TTC549 (cell line): ENCODE measurements around the gene OTUD5.
"Not testable (repeated sequence)": the region's sequence is repeated elsewhere in the genome, so short reads cannot be mapped to it uniquely, and the experiment has no call there.

Experiments used
- FAIRE-seq: peaks from 2 replicates; lab custom pipeline; 2012; peaks lifted over from hg19 to GRCh38; lab: Jason Lieb, UNC

OTUD5 gene, protein sequence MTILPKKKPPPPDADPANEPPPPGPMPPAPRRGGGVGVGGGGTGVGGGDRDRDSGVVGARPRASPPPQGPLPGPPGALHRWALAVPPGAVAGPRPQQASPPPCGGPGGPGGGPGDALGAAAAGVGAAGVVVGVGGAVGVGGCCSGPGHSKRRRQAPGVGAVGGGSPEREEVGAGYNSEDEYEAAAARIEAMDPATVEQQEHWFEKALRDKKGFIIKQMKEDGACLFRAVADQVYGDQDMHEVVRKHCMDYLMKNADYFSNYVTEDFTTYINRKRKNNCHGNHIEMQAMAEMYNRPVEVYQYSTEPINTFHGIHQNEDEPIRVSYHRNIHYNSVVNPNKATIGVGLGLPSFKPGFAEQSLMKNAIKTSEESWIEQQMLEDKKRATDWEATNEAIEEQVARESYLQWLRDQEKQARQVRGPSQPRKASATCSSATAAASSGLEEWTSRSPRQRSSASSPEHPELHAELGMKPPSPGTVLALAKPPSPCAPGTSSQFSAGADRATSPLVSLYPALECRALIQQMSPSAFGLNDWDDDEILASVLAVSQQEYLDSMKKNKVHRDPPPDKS

DNA sequence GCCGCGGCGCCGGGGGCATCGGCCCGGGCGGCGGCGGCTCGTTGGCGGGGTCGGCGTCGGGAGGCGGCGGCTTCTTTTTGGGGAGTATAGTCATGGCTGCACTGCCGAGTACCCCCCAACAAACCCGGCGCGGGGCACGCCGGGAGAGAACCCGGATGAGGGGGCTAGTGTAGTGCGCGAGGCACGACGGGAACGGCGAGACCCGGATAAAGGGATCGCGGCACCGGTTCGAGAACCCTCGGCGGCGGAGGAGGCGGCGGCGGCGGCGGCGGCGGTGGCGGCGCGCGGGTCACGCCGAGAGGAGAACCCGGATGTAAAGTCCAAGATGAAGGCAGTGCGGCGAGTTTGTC, at the start of gene OTUD5:
Gene OTUD5 (minus strand): TSS at position 131 of the 350 bp plus-strand sequence. CDS start 37 bp downstream, at position 94.
- no peak for FAIRE-seq

DNA sequence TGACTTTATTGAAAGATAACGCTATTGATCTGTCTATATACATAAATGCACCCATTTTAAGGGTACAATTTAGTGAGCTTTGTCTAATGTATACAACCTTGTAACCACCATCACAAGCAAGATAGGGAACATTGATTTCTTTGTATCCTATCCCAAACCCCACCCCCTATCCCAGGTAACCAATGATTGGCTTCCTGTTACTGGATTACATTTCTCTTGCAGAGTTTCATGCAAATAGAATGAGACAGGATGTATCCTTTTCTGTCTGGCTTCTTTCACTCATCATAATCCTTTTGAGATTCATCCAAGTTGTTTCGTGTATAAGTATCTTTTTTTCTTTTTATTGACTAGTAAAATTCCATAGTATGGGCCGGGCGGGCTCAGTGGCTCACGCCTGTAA, 46.3 kb upstream of the OTUD5 start:
- no peak for FAIRE-seq

DNA sequence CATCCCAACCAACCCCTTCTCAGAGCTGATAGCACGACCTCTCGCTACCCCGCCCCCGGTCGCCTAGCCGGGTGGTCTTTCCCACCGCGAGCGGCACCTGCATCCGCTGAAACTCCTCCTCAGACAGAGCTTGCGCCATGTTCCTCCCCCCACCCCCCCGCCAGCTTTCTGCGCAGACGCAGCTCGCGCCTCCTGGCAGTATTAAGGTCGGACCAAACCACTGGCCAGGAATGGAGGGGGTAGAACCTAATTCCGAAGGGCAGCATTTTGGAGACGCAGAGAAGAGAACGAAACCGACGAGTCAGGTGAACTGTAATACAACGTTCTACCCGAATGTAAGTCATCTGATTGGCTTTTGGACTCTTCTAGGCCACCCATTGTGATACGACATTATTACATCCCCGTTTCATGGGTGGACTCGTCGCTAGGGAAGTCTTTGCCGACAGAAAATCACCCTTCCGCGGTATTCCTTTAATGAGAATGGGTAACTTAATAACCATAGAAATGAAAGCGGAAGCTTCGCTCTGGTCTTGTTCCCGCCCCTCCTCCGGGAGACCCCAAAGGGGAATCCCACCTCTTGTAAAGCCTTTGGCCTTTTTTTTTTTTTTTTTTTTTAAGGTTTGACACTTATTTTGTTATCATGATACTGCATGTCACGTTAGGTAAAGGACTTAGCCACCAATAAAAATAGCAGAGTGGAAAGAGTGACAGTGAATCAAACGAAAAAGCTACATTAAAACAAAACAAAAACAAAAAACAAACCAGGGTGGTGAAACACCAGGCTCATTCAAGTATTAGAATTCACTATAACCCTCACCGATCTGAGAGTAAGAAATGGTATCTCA, 44.9 kb upstream of the OTUD5 start, which contains the start of gene GRIPAP1:
Gene GRIPAP1 (minus strand): TSS at position 174 of the 845 bp plus-strand sequence. CDS start 35 bp downstream, at position 139.
- peak; percentile 79 for FAIRE-seq

DNA sequence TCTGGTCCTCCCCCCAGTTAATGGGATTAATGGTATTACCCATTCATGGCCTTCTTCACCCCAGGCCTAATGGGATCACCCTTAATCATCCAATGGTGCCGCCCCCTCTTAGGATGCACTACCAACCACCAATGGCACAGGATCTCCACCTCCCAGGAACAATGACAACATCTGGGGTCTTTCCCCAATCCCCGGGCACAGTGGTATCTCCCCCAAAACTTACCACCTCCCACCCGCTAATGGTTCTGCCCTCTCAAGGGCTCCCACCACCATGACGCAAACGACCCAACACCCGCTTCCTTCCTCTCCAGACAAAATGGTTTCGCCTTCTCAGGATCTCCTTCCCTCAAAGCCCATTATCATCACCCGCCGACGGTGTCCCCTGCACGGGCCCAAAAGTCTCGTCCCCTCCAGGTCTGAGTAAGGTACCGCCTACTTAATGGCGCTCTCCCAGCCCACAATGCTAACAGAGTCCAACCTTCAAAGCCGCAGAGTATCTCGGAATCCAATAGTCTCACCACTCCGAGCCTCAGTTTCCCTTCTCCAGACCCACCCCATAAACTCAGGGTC, 44.2 kb upstream of the OTUD5 start:
- no peak for FAIRE-seq

DNA sequence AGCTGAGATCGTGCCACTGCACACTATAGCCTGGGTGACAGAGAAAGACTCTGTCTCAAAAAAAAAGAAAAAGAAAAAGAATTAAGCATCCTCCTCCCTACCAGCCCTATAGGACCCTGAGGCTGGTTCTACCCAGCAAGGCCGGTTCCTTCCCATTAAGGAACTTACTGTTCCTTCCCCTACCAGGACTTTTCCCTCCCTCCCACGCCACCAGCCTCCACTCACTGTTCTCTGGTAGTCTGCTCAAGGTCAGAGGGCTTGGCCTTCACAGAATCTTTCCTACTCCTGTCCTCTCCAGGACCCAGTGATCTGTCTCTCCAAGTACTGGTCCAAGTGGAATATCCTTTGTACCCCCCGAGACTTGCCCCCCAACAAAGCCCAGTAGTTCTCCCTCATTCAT, 43.2 kb upstream of the OTUD5 start:
- no peak for FAIRE-seq

DNA sequence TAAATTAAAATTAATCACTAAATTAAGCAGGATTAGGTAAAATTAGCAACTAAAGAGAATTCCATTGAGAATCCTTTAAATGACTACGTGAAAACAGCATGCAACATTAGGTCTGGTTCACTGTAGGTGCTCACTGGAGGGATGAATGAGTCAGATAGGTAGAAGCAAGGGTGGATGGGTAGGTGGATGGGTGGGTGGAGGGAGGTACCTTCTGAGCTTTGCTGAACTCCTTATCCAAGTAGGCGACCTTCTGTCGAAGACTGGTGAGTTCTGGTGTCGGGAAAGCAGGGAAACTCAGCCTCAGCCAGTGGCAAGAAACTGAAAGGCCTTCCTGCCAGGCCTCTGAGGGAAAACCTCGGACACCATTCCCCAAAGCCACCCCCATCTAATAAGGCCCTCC, 41.6 kb upstream of the OTUD5 start:
- no peak for FAIRE-seq

DNA sequence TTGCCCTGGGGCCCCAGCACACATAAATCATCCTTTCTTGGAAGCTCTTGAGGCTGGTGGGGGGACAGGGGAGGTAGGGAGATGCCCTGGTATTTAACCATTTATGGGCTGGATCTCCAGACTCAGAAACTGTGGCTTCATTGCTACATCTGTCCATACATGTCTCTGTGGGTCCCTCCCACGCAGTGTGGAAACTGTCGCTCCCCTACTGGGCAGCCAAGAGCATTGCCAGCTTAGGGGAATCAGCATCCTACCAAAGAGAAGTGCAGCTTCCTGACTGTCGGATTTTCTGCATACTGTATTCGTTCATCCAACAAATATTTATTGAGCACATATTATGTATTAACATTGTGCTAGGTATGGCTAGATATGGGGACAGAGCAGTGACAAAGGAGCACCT, 41.0 kb upstream of the OTUD5 start:
- FAIRE-seq, result no peak

DNA sequence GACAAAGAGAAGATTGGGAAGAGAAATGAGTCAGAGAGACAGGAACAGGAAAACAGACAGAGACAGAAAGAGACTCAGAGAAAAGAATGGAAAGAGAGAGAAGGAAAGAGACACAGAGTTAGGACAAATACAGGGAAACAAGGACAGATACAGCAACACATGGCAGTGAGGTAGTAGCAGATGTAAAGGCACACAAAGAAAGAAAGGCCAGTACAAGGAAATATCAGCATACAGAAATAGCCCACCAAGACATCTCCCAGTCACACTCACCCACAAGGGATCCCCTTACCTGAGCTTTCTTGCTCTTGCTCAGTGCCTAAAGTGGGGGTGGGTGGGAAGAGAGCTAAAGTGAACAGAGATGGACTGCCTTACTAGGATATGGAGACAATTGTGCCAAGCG, 40.5 kb upstream of the OTUD5 start:
- no peak for FAIRE-seq

DNA sequence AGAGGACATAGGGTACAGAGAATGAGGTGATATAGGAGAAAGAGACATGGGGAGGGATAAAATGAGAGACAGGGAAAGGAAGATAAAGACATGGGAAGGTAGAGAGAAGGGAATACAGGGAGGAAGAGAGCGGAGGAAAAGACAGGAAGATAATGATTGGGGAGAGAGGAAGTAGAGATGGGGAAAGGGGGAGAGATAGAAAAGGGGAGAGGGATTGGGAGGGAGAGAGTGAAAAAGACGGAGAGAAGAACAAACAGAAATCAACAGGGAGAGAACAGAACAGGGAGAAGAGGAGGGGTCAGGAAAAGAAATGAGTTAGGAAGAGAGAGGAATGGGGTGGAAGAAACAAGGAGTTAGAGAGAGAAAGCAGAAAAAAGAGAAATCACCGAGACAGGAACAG, 40.0 kb upstream of the OTUD5 start:
- no peak for FAIRE-seq

DNA sequence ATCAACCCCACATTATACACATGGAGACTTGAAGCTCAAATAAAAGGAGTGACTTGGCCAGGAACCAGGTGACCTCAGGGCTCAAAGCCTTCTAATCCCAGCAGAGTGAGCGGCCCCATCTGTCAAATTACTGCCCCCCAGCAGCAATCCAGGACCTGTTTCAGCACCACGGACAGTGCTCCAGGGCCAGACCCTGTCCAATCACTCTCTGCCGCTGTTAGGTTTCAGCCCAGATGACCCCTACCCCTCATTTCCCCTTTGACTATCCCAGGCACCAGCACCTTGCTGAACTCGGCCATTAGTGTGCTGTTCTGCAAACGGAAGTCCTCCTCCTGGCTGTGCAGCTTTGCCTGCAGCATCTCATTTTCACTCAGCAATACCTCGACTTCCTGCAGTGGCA, 39.6 kb upstream of the OTUD5 start:
- FAIRE-seq, result no peak

DNA sequence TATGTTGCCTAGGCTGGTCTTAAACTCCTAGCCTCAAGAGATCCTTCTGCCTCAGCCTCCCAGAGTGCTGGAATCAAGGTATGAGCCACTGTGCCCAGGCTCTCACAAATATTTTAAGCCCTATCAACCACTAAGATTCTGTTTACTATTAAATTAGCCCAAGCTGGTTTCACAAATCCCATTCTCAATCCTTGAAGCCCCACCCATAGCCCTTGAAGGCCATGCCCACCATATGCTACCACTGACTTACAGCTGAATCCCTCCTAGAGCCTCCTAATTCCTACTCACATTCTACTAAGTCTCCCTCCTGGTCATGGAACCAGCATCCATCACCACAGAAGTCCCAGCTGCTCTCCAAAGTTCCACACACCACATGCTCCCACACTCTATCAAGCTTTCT, 34.9 kb upstream of the OTUD5 start:
- no peak for FAIRE-seq

DNA sequence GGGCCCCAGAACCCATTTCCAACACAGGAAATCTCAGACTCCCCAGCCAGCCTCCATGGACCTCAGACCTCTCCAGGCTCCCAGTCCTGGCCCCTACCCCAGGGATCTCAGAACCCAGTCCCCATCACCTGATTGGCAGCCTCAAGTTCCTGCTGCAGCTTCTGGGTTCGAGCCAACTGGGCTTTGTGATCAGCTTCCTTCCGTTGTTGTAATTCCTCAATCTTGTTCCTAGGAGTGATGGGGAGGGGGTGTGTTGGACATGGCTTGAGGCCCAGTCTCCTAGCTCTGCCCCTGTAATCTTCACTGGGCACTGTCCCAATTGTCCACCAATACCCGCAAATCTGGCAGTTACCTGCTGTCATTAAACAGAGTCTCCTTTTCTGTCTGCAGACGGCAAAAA, 32.1 kb upstream of the OTUD5 start:
- FAIRE-seq, result no peak

DNA sequence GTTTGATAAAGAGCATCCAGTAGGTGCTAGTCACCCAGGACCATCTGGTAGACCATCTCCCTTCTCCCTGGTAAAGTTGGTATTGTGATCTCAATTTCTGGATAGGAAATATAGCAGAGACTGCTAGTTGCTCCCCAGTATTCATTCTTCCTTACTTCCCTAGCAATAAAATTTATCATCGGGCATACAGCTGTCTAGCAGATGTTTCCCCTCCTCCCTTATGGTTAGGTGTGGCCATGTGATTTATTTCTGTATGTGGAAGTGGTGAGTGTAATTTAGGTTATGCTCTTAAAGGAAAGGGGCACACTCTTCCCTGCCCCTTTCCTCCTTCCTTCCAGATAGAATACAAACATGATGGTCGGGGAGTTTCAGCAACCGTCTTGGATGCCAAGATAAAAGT, 26.5 kb upstream of the OTUD5 start:
- FAIRE-seq, result no peak

DNA sequence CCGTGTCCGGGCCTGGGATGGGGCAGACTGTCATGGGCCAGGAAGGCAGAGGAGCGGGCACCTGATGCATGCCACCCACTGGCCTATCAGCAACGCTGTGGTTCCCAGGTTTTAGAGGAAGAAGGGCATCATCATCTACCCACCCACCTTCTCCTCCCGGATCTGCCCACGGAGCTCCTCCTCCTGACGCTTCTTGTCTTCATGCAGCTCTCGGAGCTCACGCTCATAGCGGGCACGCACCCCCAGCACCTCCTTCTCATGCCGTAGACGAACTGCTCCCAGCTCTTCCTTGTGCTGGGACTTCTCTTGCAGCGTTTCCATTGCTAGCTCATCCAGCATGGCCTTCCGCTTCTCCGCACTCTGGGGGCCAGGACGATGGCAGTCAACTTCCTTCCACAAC, 25.7 kb upstream of the OTUD5 start:
- no peak for FAIRE-seq

DNA sequence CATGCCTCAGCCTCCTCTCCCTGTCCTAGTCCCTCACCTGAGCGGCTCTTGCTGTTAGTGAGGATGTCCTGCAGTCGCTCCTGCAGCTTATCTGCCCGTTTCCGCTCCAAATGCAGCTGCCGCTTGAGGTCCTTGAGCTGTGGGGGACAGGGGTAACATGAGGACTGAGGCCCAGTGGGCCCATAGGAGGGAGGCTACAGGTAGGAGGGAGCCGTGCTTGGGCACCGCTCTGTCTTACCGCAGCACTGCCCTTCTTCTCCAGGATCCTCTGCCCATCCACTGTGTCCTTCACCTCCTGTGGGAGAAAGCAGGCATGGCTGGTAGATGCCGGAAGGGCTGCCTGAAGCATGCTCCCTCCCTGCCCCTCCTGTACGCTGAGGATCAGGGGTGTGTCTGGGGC, 23.8 kb upstream of the OTUD5 start:
- no peak for FAIRE-seq

DNA sequence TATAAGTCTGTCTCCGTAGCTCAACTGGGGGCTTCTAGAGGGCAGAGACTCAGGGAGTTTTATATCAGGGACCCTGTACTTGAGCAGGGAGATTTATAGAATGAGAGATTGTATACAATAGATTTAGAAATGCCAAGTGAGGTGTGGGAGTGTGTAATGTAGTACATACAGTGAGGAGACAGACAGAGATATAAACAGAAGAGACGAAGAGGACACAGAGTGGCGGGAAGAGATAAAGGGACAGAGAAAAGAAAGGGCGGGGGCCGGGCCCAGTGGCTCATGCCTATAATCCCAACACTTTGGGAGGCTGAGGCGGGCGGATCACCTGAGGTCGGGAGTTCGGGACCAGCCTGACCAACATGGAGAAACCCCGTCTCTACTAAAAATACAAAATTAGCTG, 22.9 kb upstream of the OTUD5 start:
- not testable (repeated sequence) for FAIRE-seq

DNA sequence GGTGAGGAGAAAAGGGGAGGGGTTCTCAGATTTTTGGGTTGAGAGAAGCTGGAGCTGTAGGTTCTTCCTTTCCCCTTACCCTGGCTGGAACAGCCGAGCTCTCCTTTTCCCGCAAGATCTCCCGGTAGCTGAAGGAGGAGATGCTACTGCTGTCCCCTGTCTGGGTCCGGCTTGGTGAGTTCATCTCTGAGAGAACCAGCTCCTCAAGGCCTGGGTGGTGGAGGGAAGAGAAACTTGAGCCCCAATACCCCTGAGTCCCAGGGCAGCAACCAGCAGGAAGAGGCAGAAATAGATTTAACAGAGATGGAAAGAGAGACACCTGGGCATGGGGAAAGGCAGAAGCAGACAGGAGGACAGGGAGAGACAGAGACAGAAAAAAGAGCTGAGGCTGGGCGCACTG, 20.8 kb upstream of the OTUD5 start:
- FAIRE-seq, result no peak

DNA sequence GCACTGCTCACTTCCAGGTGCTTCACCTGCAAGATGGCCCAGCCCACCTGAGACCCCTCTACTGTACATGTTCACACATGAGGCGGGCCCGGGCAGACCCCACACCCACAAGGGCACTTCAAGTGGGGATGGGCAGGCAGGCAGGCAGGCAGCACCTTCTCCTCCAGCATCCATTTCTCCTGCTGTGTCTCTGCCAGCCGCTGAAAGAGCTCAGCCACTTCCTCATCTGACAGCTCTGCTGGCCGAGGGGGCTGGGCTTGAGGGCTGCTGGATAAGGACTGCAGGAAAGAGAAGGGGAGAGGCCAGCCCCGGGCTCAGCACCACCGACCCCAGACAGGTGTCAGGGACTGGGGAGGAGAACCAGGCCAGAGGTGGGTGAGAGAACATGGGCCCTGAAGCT, 18.7 kb upstream of the OTUD5 start:
- FAIRE-seq, result no peak

DNA sequence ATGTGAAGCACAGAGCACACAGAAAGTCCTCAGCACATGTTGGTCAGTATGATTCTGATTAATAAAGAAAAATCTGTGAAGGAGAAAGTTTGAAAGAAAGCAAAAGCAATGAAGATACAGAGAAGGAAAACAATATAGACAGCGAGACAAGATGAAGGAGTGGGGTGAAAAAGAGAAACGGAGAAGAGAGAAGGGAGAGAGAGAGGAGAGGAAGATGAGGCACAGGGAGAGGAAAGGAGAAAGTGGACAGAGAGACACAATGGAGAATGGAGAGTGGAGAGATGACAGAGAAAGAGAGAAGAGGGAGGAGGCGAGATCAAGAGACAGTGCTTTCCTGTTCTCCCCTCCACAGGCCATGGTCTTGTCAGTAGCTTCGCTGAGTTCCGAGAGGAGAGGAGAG, 18.1 kb upstream of the OTUD5 start:
- FAIRE-seq, result no peak

DNA sequence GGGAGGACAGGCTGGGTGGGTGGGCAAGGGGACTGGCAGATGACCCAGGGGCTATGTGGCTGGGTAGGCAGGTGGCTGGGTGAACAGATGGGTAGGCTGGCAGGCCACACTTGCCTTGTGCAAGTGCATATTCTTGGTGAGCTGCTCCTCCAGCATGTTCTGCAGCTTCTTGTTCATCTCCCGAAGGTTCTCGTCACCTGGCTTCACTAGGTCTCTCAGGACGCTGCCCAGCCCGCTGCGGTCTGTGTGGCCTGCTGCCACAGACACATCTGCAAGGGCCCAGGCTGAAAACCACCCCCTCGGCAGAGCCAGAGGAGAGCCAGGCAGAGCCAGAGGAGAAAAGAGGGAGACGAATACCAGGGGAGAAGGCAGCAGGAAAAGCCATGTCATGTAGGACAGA, 17.6 kb upstream of the OTUD5 start:
- FAIRE-seq, result no peak

DNA sequence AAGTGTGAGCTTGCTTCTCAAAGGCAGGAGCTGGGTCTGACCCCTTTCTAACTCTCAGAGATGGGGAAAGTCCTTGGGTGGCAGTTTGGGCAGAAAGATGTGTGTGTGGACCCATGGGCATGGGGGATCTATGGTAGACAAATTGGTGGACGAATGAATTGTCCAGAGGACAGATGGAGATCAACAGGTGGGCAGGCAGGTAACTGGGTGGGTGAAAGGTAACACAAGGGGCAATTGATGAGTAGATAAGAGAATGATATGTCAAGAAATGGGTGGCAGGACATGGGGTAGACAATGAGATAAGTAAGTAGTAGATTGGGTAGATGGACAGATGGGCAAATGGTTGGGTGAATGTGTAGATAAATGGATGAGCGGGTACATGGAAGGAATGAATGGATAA, 17.2 kb upstream of the OTUD5 start:
- FAIRE-seq, result no peak

DNA sequence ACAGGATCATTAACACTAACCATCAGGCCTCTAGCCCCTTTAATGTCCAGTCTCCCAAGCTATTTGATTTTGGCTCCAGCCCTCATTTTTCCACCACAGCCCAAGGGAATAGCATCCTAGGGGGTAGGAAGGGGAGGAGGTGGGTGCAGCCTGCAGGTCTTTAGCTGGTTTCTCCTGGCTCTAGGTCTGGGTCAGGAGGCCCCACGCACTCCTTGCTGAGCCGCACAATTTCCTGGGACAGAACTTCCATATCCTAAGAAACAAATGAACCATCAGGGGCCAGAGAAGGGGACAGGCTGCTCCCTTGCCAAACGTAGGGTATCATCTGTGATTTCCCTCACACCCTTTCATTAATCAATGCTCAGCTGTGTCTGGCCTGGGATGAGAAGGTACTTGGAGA, 16.6 kb upstream of the OTUD5 start:
- no peak for FAIRE-seq
